H9 (cell line): Measurements from ENCODE around the gene GNAS-AS1. TPM values are rescaled to one million over a fixed set of nuclear protein-coding genes. Genes with fewer than 3 reads are reported as not detected.

Experiments used
- DNase-seq: peaks from one replicate; pipeline ENCODE4 v3.0.0-alpha.2; 2017
- H2AFZ ChIP-seq: one replicate; pipeline ENCODE4 v1.6.1; 2013; ENCODE audit warnings: mild to moderate bottlenecking, low read length, control low read depth, moderate library complexity
- H2AK5ac ChIP-seq: 2 replicates; pipeline ENCODE4 v1.6.1; 2013; ENCODE audit warnings: low read length, control low read depth, mixed read lengths; ENCODE audit not compliant: insufficient read length
- H2BK120ac ChIP-seq: one replicate; pipeline ENCODE4 v1.6.1; 2013; ENCODE audit warnings: low read depth, mild to moderate bottlenecking, low read length, control low read depth, inconsistent platforms; ENCODE audit not compliant: poor library complexity, severe bottlenecking
- H2BK12ac ChIP-seq: 2 replicates; pipeline ENCODE4 v1.6.1; 2013; ENCODE audit warnings: low read length, control low read depth, mixed read lengths, low read depth; ENCODE audit not compliant: insufficient read length
- H2BK15ac ChIP-seq: 2 replicates; pipeline ENCODE4 v1.6.1; 2013; ENCODE audit warnings: low read depth, low read length, control low read depth
- H2BK20ac ChIP-seq: one replicate; pipeline ENCODE4 v1.6.1; 2013; ENCODE audit warnings: low read depth, mild to moderate bottlenecking, low read length, control low read depth, inconsistent platforms; ENCODE audit not compliant: poor library complexity, severe bottlenecking
- H2BK5ac ChIP-seq: 2 replicates; pipeline ENCODE4 v1.6.1; 2013; ENCODE audit warnings: low read length, control low read depth, mixed read lengths; ENCODE audit not compliant: insufficient read length
- H3K14ac ChIP-seq: 2 replicates; pipeline ENCODE4 v1.6.1; 2013; ENCODE audit warnings: low read length, control low read depth; ENCODE audit not compliant: insufficient read depth
- H3K18ac ChIP-seq: 2 replicates; pipeline ENCODE4 v1.6.1; 2013; ENCODE audit warnings: low read depth, mild to moderate bottlenecking, mixed read lengths, low read length, control low read depth; ENCODE audit not compliant: insufficient read length
- H3K23ac ChIP-seq: 2 replicates; pipeline ENCODE4 v1.6.1; 2013; ENCODE audit warnings: low read length, control low read depth, mixed read lengths, low read depth; ENCODE audit not compliant: insufficient read length
- H3K23me2 ChIP-seq: 2 replicates; pipeline ENCODE4 v1.6.1; 2013; ENCODE audit warnings: low read depth, mild to moderate bottlenecking, mixed read lengths, low read length, control low read depth; ENCODE audit not compliant: insufficient read length, poor library complexity, severe bottlenecking
- H3K27ac ChIP-seq: 2 replicates; pipeline ENCODE4 v1.5.1; 2013; ENCODE audit warnings: low read length, control low read depth, mixed read lengths, low read depth; ENCODE audit not compliant: insufficient read length
- H3K27me3 ChIP-seq: 2 replicates; pipeline ENCODE4 v1.6.1; 2013; ENCODE audit warnings: low read length, control low read depth, inconsistent platforms; ENCODE audit not compliant: insufficient read depth
- H3K4ac ChIP-seq: 2 replicates; pipeline ENCODE4 v1.6.1; 2013; ENCODE audit warnings: low read depth, mild to moderate bottlenecking, control low read depth, inconsistent platforms, low read length, moderate library complexity
- H3K4me1 ChIP-seq: 2 replicates; pipeline ENCODE4 v1.6.1; 2013; ENCODE audit warnings: low read length, control low read depth, inconsistent platforms; ENCODE audit not compliant: insufficient read depth
- H3K4me2 ChIP-seq: 2 replicates; pipeline ENCODE4 v1.6.1; 2013; ENCODE audit warnings: low read length, control low read depth, mixed read lengths; ENCODE audit not compliant: insufficient read length, insufficient read depth
- H3K56ac ChIP-seq: 2 replicates; pipeline ENCODE4 v1.6.1; 2013; ENCODE audit warnings: low read depth, mild to moderate bottlenecking, mixed read lengths, low read length, control low read depth; ENCODE audit not compliant: insufficient read length
- H3K79me1 ChIP-seq: 2 replicates; pipeline ENCODE4 v1.6.1; 2013; ENCODE audit warnings: low read depth, mild to moderate bottlenecking, moderate library complexity, low read length, control low read depth, inconsistent platforms; ENCODE audit not compliant: insufficient read depth, poor library complexity, severe bottlenecking
- H3K79me2 ChIP-seq: 2 replicates; pipeline ENCODE4 v1.6.1; 2013; ENCODE audit warnings: low read length, control low read depth, inconsistent platforms; ENCODE audit not compliant: insufficient read depth
- H3K9ac ChIP-seq: 2 replicates; pipeline ENCODE4 v1.6.1; 2013; ENCODE audit warnings: low read length, control low read depth, mixed read lengths; ENCODE audit not compliant: insufficient read length; ENCODE audit errors: extremely low read depth
- H3K9me3 ChIP-seq: one replicate; pipeline ENCODE4 v1.6.1; 2013; ENCODE audit warnings: low read depth, low read length, inconsistent platforms; ENCODE audit not compliant: control insufficient read depth
- H3T11ph ChIP-seq: one replicate; pipeline ENCODE4 v1.6.1; 2013; ENCODE audit warnings: mild to moderate bottlenecking, low read length, control low read depth, inconsistent platforms
- H4K20me1 ChIP-seq: one replicate; pipeline ENCODE4 v1.6.1; 2013; ENCODE audit not compliant: control insufficient read depth, insufficient read length, insufficient read depth
- H4K5ac ChIP-seq: 2 replicates; pipeline ENCODE4 v1.6.1; 2013; ENCODE audit warnings: low read depth, mild to moderate bottlenecking, mixed read lengths, low read length, control low read depth; ENCODE audit not compliant: insufficient read length
- H4K8ac ChIP-seq: replicated peaks from 2 replicates; pipeline ENCODE4 v1.6.1; 2013; ENCODE audit warnings: low read length, control low read depth, mixed read lengths, low read depth; ENCODE audit not compliant: insufficient read length
- H4K91ac ChIP-seq: 2 replicates; pipeline ENCODE4 v1.6.1; 2013; ENCODE audit warnings: low read depth, mild to moderate bottlenecking, moderate library complexity, mixed read lengths, low read length, control low read depth; ENCODE audit not compliant: insufficient read length
- H3K27ac Mint-ChIP-seq, 3 experiments: 2 replicates in 2 of 3; 3 replicates in 1 of 3; pipeline ENCODE4 v1.8.0; 2020 to 2021; ENCODE audit warnings: mixed read lengths in 3 of 3, mild to moderate bottlenecking in 1 of 3, moderate library complexity in 1 of 3
- H3K27me3 Mint-ChIP-seq: 2 replicates; pipeline ENCODE4 v1.8.0; 2021; ENCODE audit warnings: low read depth, mild to moderate bottlenecking, moderate library complexity, mixed read lengths
- H3K36me3 Mint-ChIP-seq, 3 experiments: 2 replicates in 2 of 3; 3 replicates in 1 of 3; pipeline ENCODE4 v1.8.0; 2020 to 2021; ENCODE audit warnings: low read depth in 3 of 3, mixed read lengths in 3 of 3; ENCODE audit not compliant: insufficient read depth in 1 of 3
- H3K4me1 Mint-ChIP-seq, 2 experiments: 2 replicates each; pipeline ENCODE4 v1.8.0; 2020; ENCODE audit warnings: mixed read lengths in 2 of 2
- H3K4me3 Mint-ChIP-seq, 2 experiments: 2 replicates in 1 of 2; 3 replicates in 1 of 2; pipeline ENCODE4 v1.8.0; 2020 to 2021; ENCODE audit warnings: mild to moderate bottlenecking in 2 of 2, mixed read lengths in 2 of 2, moderate library complexity in 1 of 2
- H3K9me3 Mint-ChIP-seq, 2 experiments: 2 replicates in 1 of 2; 3 replicates in 1 of 2; pipeline ENCODE4 v1.8.0; 2020; ENCODE audit warnings: mild to moderate bottlenecking in 2 of 2, mixed read lengths in 2 of 2, moderate library complexity in 1 of 2
- CTCF ChIP-seq: fragments of 200-600 bp; sonication (generic); conservative IDR thresholded peaks from 3 replicates; pipeline ENCODE4 v1.8.0; 2021; ENCODE audit warnings: antibody characterized with exemption, mild to moderate bottlenecking
- WGBS: extraction: QIAGEN DNeasy Blood & Tissue Kit; methylation state at CpG from one replicate; pipeline ENCODE4 v1.1.7; 2013; ENCODE audit warnings: missing lambda C conversion rate, low lambda C conversion rate, mixed read lengths; ENCODE audit not compliant: insufficient read length; ENCODE audit errors: extremely low coverage; 5-methylcytosine and 5-hydroxymethylcytosine counted together
- total RNA-seq: library from RNA; stranded (reverse); gene quantifications from 2 replicates; pipeline ENCODE4 v1.2.1, GENCODE V29; 2021

Gene GNAS-AS1
- total RNA-seq, 1 experiment from 2014 or later = 11.3 TPM

GRCh38 chr20:58835231-58835630 lies 15.5 kb downstream of the GNAS-AS1 start:
- peaks cover 41 to 71% (median 53%) of the 10 kb centered on the region in 3 experiments for H3K36me3 Mint-ChIP-seq
- peaks cover 19% of the 10 kb centered on the region for H3K27me3 Mint-ChIP-seq
- no peak overlapping the region for H3K23ac ChIP-seq
- no CpG with 5 or more reads among the region's 2 CpGs for WGBS
- no peak overlapping the region for H2AK5ac ChIP-seq
- no peak for TF ChIP-seq CTCF
- no peak overlapping the region for H3K9ac ChIP-seq
- H3K18ac ChIP-seq = no peak overlapping the region
- peaks cover 1% of the 10 kb centered on the region for H3K79me1 ChIP-seq
- H4K5ac ChIP-seq = no peak overlapping the region
- no peaks in the 10 kb centered on the region for H3K23me2 ChIP-seq
- H3K4me2 ChIP-seq = no peak overlapping the region
- H3K27ac ChIP-seq = no peak overlapping the region
- H2BK5ac ChIP-seq = no peak overlapping the region
- H3K9me3 ChIP-seq = no peaks in the 10 kb centered on the region
- no peak overlapping the region for H3K56ac ChIP-seq
- peaks cover 3 to 4% of the 10 kb centered on the region in 2 experiments; a peak in 3 of 5 replicates for H3K9me3 Mint-ChIP-seq
- peaks cover 49% of the 10 kb centered on the region; the same call in 1 of the 2 replicates for H3K79me2 ChIP-seq
- H4K8ac ChIP-seq = no peak overlapping the region
- H3K27ac Mint-ChIP-seq = no peak overlapping the region
- H3K14ac ChIP-seq = no peak overlapping the region
- H3K4me1 ChIP-seq = no peaks in the 10 kb centered on the region
- no peak overlapping the region for H3K4me3 Mint-ChIP-seq
- H2BK120ac ChIP-seq = no peak overlapping the region
- H2BK15ac ChIP-seq = no peak overlapping the region
- no peak overlapping the region for H2AFZ ChIP-seq
- no peak for DNase-seq
- H3K27me3 ChIP-seq = peaks cover 7% of the 10 kb centered on the region; the same call in 1 of the 2 replicates
- no peak overlapping the region for H3K4ac ChIP-seq
- H4K91ac ChIP-seq = no peak overlapping the region
- no peak overlapping the region for H2BK12ac ChIP-seq
- peaks cover 6% of the 10 kb centered on the region for H4K20me1 ChIP-seq
- no peak overlapping the region for H2BK20ac ChIP-seq
- peaks cover 5 to 12% of the 10 kb centered on the region in 2 experiments for H3K4me1 Mint-ChIP-seq
- H3T11ph ChIP-seq = no peak overlapping the region
